Measurements from ENCODE around the gene EXOSC9.

DNA sequence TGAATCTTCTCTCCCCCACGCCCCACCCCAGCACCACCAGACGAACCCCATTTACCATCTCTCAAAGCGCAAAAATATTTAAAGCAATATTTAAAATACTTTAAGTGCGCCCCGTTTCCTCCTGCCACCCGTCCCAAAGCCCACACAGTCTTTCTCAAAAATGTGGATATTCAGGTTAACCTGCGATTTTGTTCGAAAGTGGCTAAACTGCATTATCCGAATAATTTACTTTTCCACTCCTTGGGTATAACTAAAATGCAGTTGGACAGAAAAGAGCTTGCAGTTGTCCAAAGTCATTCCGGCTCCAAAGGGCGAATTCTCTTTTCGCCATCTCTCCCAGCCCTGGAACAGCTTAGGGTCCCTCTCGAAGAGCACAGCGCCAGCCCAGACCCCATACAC, 36.8 kb upstream of the EXOSC9 start:
- TF ChIP-seq, protein P1, sequence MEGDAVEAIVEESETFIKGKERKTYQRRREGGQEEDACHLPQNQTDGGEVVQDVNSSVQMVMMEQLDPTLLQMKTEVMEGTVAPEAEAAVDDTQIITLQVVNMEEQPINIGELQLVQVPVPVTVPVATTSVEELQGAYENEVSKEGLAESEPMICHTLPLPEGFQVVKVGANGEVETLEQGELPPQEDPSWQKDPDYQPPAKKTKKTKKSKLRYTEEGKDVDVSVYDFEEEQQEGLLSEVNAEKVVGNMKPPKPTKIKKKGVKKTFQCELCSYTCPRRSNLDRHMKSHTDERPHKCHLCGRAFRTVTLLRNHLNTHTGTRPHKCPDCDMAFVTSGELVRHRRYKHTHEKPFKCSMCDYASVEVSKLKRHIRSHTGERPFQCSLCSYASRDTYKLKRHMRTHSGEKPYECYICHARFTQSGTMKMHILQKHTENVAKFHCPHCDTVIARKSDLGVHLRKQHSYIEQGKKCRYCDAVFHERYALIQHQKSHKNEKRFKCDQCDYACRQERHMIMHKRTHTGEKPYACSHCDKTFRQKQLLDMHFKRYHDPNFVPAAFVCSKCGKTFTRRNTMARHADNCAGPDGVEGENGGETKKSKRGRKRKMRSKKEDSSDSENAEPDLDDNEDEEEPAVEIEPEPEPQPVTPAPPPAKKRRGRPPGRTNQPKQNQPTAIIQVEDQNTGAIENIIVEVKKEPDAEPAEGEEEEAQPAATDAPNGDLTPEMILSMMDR (conservative IDR thresholded peaks at IDR 0.05; ENCODE audit: low read depth in 2 of 2), result no peak
- peak; percentile 62 for TF ChIP-seq EZH2 (IDR thresholded peaks at IDR 0.05; ENCODE audit: low read depth, unreplicated experiment)
- TF ChIP-seq, protein P2, sequence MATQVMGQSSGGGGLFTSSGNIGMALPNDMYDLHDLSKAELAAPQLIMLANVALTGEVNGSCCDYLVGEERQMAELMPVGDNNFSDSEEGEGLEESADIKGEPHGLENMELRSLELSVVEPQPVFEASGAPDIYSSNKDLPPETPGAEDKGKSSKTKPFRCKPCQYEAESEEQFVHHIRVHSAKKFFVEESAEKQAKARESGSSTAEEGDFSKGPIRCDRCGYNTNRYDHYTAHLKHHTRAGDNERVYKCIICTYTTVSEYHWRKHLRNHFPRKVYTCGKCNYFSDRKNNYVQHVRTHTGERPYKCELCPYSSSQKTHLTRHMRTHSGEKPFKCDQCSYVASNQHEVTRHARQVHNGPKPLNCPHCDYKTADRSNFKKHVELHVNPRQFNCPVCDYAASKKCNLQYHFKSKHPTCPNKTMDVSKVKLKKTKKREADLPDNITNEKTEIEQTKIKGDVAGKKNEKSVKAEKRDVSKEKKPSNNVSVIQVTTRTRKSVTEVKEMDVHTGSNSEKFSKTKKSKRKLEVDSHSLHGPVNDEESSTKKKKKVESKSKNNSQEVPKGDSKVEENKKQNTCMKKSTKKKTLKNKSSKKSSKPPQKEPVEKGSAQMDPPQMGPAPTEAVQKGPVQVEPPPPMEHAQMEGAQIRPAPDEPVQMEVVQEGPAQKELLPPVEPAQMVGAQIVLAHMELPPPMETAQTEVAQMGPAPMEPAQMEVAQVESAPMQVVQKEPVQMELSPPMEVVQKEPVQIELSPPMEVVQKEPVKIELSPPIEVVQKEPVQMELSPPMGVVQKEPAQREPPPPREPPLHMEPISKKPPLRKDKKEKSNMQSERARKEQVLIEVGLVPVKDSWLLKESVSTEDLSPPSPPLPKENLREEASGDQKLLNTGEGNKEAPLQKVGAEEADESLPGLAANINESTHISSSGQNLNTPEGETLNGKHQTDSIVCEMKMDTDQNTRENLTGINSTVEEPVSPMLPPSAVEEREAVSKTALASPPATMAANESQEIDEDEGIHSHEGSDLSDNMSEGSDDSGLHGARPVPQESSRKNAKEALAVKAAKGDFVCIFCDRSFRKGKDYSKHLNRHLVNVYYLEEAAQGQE (IDR thresholded peaks at IDR 0.05; ENCODE audit: unreplicated experiment), result no peak

All from GM23338 (cell line).